HL-60/S4 treated with phorbol 12-myristate 13-acetate at 8.2 ng/mL for 4 days and 3 days (cell line): ENCODE results near the gene PTPRN2.
"Not testable (repeated sequence)": the region's sequence is repeated elsewhere in the genome, so short reads cannot be mapped to it uniquely, and the experiment has no call there.

ENCODE experiments used
- in situ Hi-C: fragments of 300-500 bp; cut with MboI; formaldehyde crosslinking; loops from 2 replicates; pipeline ENCODE4 v1.15.0; 2022; ENCODE audit warnings: low sequenced_read_pairs

The PTPRN2 gene

GRCh38 chr7:158536871-158537515, 50.6 kb downstream of the PTPRN2 start:
- in situ Hi-C loops: no loop called here

GRCh38 chr7:158535079-158535478, 52.5 kb downstream of the PTPRN2 start:
- in situ Hi-C loops: no loop called here

- in situ Hi-C loops: no loop called here
Observed at GRCh38 chr7:158534598-158534997, 53.0 kb downstream of the PTPRN2 start.

- in situ Hi-C loops: not testable (repeated sequence)
Observed at GRCh38 chr7:158534134-158534515, 53.5 kb downstream of the PTPRN2 start.

- in situ Hi-C loops: no loop called here
Observed at GRCh38 chr7:158533386-158534133, 54.1 kb downstream of the PTPRN2 start.

- in situ Hi-C loops: no loop called here
Observed at GRCh38 chr7:158532093-158532627, 55.5 kb downstream of the PTPRN2 start.

GRCh38 chr7:158531661-158532060, 56.0 kb downstream of the PTPRN2 start:
- in situ Hi-C loops: no loop called here

- in situ Hi-C loops: no loop called here
Observed at GRCh38 chr7:158530800-158531609, 56.6 kb downstream of the PTPRN2 start.

- in situ Hi-C loops: no loop called here
Observed at GRCh38 chr7:158529181-158530096, 58.2 kb downstream of the PTPRN2 start.

- in situ Hi-C loops: no loop called here
Observed at GRCh38 chr7:158527915-158528502, 59.6 kb downstream of the PTPRN2 start.

GRCh38 chr7:158527495-158527894, 60.1 kb downstream of the PTPRN2 start:
- in situ Hi-C loops: no loop called here

- in situ Hi-C loops: no loop called here
Observed at GRCh38 chr7:158527038-158527437, 60.6 kb downstream of the PTPRN2 start.

GRCh38 chr7:158526531-158526930, 61.1 kb downstream of the PTPRN2 start:
- in situ Hi-C loops: no loop called here

- in situ Hi-C loops: no loop called here
Observed at GRCh38 chr7:158525648-158526484, 61.8 kb downstream of the PTPRN2 start.

GRCh38 chr7:158524749-158525635, 62.6 kb downstream of the PTPRN2 start:
- in situ Hi-C loops: no loop called here

- in situ Hi-C loops: not testable (repeated sequence)
Observed at GRCh38 chr7:158524286-158524685, 63.3 kb downstream of the PTPRN2 start.

- in situ Hi-C loops: not testable (repeated sequence)
Observed at GRCh38 chr7:158523877-158524276, 63.7 kb downstream of the PTPRN2 start.
